ENCODE results near the gene PSTK.

DNA sequence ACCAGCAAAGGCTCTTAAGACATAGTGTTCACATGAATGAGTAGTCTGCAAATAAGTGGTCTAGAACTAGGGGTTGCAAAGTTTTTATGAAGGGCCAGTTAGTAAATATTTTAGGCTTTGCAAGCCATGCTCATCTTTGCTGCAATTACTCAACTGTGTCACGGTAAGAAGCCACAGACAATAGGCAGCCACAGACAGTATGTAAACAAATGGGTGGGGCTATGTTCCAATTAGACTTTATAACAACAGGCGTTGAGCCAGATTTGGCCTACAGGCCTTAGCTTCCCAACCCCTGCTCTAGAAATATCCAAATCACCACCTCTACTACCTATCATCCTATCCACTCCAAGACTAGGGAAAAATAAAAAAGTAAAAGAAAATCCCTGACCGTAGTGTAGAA, 19.1 kb downstream of the PSTK start:
- TF ChIP-seq, protein P1, sequence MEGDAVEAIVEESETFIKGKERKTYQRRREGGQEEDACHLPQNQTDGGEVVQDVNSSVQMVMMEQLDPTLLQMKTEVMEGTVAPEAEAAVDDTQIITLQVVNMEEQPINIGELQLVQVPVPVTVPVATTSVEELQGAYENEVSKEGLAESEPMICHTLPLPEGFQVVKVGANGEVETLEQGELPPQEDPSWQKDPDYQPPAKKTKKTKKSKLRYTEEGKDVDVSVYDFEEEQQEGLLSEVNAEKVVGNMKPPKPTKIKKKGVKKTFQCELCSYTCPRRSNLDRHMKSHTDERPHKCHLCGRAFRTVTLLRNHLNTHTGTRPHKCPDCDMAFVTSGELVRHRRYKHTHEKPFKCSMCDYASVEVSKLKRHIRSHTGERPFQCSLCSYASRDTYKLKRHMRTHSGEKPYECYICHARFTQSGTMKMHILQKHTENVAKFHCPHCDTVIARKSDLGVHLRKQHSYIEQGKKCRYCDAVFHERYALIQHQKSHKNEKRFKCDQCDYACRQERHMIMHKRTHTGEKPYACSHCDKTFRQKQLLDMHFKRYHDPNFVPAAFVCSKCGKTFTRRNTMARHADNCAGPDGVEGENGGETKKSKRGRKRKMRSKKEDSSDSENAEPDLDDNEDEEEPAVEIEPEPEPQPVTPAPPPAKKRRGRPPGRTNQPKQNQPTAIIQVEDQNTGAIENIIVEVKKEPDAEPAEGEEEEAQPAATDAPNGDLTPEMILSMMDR (optimal IDR thresholded peaks at IDR 0.05 in 1 of 3, IDR thresholded peaks at IDR 0.05 in 1 of 3, conservative IDR thresholded peaks at IDR 0.05 in 1 of 3; ENCODE audit: extremely low read depth in 1 of 3, insufficient read depth in 2 of 3, low read length in 3 of 3): no peak
- no peak for TF ChIP-seq EZH2 (IDR thresholded peaks at IDR 0.05; ENCODE audit: low read length)

Measured in keratinocyte (primary cell).